Measurements from ENCODE around the gene EFCAB9. TPM values are rescaled to one million over a fixed set of nuclear protein-coding genes. Genes with fewer than 3 reads are reported as not detected.
"Not testable (repeated sequence)": the region's sequence is repeated elsewhere in the genome, so short reads cannot be mapped to it uniquely, and the experiment has no call there.

Gene EFCAB9
- total and polyA plus RNA-seq, 8 donors = not detected

DNA sequence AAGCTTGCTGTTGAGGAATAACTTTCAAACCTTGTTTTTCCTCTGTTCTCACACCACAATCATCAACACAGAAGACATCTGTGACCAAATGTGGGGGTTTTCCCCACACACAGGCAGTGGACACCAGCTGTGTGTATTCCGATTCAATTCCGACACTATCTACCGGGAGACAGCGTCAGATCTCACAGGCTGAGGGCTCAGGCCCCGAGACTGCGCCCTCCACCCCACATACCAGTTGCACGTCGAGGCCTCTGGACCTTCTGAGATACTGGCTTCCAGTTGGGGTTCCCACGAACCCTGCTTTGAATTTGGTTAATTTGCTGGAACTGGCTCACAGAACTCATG lies 47.3 kb upstream of the EFCAB9 start:
- no peaks in the 10 kb centered on the region for H3K27me3 ChIP-seq
- intact Hi-C loops (cut with DNase I) = no loop called here
- no peak overlapping the region for H3K27ac ChIP-seq
- peaks cover 0 to 38% of the 10 kb centered on the region in 2 donors for H3K36me3 ChIP-seq
- ATAC-seq (no peak), DNase-seq (no peak)
- H3K4me1 ChIP-seq = peaks cover 0 to 76% of the 10 kb centered on the region in 2 donors
- H3K4me3 ChIP-seq = no peak overlapping the region
- H3K9me3 ChIP-seq = no peaks in the 10 kb centered on the region
- no peak for TF ChIP-seq CTCF (IDR thresholded peaks at IDR 0.05)

DNA sequence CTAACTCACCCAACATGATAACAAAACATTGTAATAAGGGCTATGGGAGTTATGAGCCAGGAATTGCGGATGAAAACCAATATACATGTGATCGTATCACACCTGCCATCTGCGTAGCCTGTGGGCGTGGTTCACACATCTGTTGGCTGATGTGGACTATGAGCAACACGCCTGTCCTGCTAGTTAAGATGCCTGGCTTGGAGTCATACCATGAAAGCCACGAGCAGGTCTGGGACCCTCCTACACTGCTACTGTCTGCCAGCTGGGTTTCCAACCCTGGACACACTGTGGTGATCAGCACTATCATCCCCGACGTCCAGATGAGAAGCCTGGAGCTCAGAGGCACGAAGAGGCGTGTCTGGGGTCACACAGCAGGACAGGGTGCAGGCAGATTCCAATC lies 46.1 kb upstream of the EFCAB9 start:
- ATAC-seq (no peak), DNase-seq (peak in 1 of 4 donors; percentile 26)
- Histone ChIP-seq H3K4me3 (no peak overlapping the region), H3K27ac (no peak overlapping the region), H3K27me3 (no peaks in the 10 kb centered on the region), H3K4me1 (peaks cover 0 to 84% of the 10 kb centered on the region in 2 donors), H3K36me3 (peaks cover 0 to 48% of the 10 kb centered on the region in 2 donors), H3K9me3 (no peaks in the 10 kb centered on the region)
- intact Hi-C loops (cut with DNase I) = no loop called here
- TF ChIP-seq CTCF (IDR thresholded peaks at IDR 0.05) = no peak

GRCh38 chr5:172148381-172148780 lies 45.6 kb upstream of the EFCAB9 start:
- H3K4me1 ChIP-seq = peaks cover 0 to 84% of the 10 kb centered on the region in 2 donors
- ATAC-seq (no peak), DNase-seq (no peak)
- H3K4me3 ChIP-seq = no peak overlapping the region
- H3K9me3 ChIP-seq = no peaks in the 10 kb centered on the region
- intact Hi-C loops (cut with DNase I) = no loop called here
- H3K27me3 ChIP-seq = no peaks in the 10 kb centered on the region
- peaks cover 0 to 48% of the 10 kb centered on the region in 2 donors for H3K36me3 ChIP-seq
- peak overlapping the region in 1 of 2 donors; percentile 41 for H3K27ac ChIP-seq
- TF ChIP-seq CTCF (IDR thresholded peaks at IDR 0.05) = no peak

- intact Hi-C loops (cut with DNase I) = no loop called here
- no peaks in the 10 kb centered on the region for H3K27me3 ChIP-seq
- peak overlapping the region in 1 of 2 donors; percentile 41 for H3K27ac ChIP-seq
- ATAC-seq = no peak
- no peak overlapping the region for H3K4me3 ChIP-seq
- TF ChIP-seq CTCF (IDR thresholded peaks at IDR 0.05) = no peak
- H3K4me1 ChIP-seq = peaks cover 0 to 85% of the 10 kb centered on the region in 2 donors
- H3K9me3 ChIP-seq = no peaks in the 10 kb centered on the region
- peaks cover 0 to 48% of the 10 kb centered on the region in 2 donors for H3K36me3 ChIP-seq
- DNase-seq = no peak
Measured at GRCh38 chr5:172149073-172149472, 44.9 kb upstream of the EFCAB9 start.

DNA sequence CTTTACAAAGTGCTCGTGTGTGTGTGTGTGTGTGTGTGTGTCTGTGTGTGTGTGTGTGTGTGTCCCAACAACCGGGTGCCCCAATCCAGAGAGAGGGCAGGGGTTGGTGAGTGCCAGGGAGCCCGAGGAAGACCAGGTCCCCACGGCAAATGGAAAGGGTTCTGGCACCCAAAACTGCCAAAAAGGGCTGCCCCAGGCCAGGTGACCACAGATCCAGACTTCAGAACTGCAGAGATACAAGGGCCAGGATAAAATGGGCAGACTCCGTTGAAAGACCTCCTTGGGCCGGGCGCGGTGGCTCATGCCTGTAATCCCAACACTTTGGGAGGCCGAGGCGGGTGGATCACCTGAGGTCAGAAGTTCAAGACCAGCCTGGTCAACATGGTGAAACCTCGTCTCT lies 44.5 kb upstream of the EFCAB9 start:
- Histone ChIP-seq H3K27ac (peak overlapping the region in 1 of 2 donors; percentile 87), H3K36me3 (peaks cover 0 to 49% of the 10 kb centered on the region in 2 donors), H3K4me1 (peaks cover 0 to 85% of the 10 kb centered on the region in 2 donors)
- H3K27me3 ChIP-seq; H3K4me3 ChIP-seq; intact Hi-C loops (cut with DNase I); H3K9me3 ChIP-seq; ATAC-seq; DNase-seq: not testable (repeated sequence)
